OCI-LY7 (cell line): Measurements from ENCODE around the gene CIB2. TPM values are rescaled to one million over a fixed set of nuclear protein-coding genes. Genes with fewer than 3 reads are reported as not detected.

Source experiments
- BruUV-seq: library from RNA; stranded (reverse); fragments of 400-500 nt; replicated peaks from 2 replicates; lab custom pipeline; 2021; lab: Mats Ljungman, UMichigan
- CTCF ChIA-PET: fragments of 300-600 bp; sonication (Branson Sonifier 250); formaldehyde crosslinking; loops from one replicate; lab custom pipeline; 2022; ENCODE audit warnings: antibody characterized with exemption; ENCODE audit not compliant: unreplicated experiment; lab: Charles Lee
- POLR2A ChIA-PET: fragments of 300-600 bp; sonication (Branson Sonifier 250); formaldehyde crosslinking; loops from one replicate; lab custom pipeline; 2022; ENCODE audit warnings: antibody characterized with exemption; lab: Charles Lee
- DNase-seq: peaks from one replicate; pipeline ENCODE4 v3.0.0-alpha.2; 2015; ENCODE audit warnings: low spot score
- H2AFZ ChIP-seq: fragments of 200-600 bp; sonication (generic), shearing (Covaris generic); 2 replicates; pipeline ENCODE4 v1.6.1; 2014; ENCODE audit warnings: mild to moderate bottlenecking, antibody characterized with exemption, low read length, moderate library complexity
- H3K27ac ChIP-seq: fragments of 200-600 bp; sonication (generic); 2 replicates; pipeline ENCODE4 v1.5.1; 2014; ENCODE audit warnings: mixed run types, low read depth, mild to moderate bottlenecking, moderate library complexity, low read length, inconsistent platforms; ENCODE audit not compliant: poor library complexity, severe bottlenecking
- H3K36me3 ChIP-seq: fragments of 200-600 bp; sonication (generic); 2 replicates; pipeline ENCODE4 v1.6.1; 2014; ENCODE audit warnings: mild to moderate bottlenecking, antibody characterized with exemption, low read length, moderate library complexity, mixed read lengths; ENCODE audit not compliant: insufficient read depth
- H3K4me1 ChIP-seq: fragments of 200-600 bp; sonication (generic); 2 replicates; pipeline ENCODE4 v1.5.1; 2014; ENCODE audit warnings: mild to moderate bottlenecking, low read length; ENCODE audit not compliant: insufficient read depth, poor library complexity, severe bottlenecking
- H3K4me2 ChIP-seq: fragments of 200-600 bp; sonication (generic); 2 replicates; pipeline ENCODE4 v1.6.1; 2014; ENCODE audit warnings: mild to moderate bottlenecking, low read length
- H3K4me3 ChIP-seq: fragments of 200-600 bp; sonication (generic); 2 replicates; pipeline ENCODE4 v1.5.1; 2014; ENCODE audit warnings: mild to moderate bottlenecking, low read depth, low read length; ENCODE audit not compliant: poor library complexity, severe bottlenecking
- H3K79me2 ChIP-seq: fragments of 200-600 bp; sonication (generic); 2 replicates; pipeline ENCODE4 v1.6.1; 2016; ENCODE audit warnings: low read depth, mild to moderate bottlenecking, low read length, moderate library complexity, mixed read lengths; ENCODE audit not compliant: insufficient read depth
- H3K9me2 ChIP-seq: fragments of 200-600 bp; sonication (generic); 2 replicates; pipeline ENCODE4 v1.6.1; 2016; ENCODE audit warnings: mild to moderate bottlenecking, low read length, mixed read lengths; ENCODE audit not compliant: insufficient read depth
- H3K9me3 ChIP-seq: fragments of 200-600 bp; sonication (generic); 2 replicates; pipeline ENCODE4 v1.6.1; 2014; ENCODE audit warnings: mild to moderate bottlenecking, mixed run types, low read length, mixed read lengths
- H4K20me1 ChIP-seq: fragments of 200-600 bp; sonication (generic); 2 replicates; pipeline ENCODE4 v1.6.1; 2014; ENCODE audit warnings: mild to moderate bottlenecking, antibody characterized with exemption, low read length, moderate library complexity, mixed read lengths; ENCODE audit not compliant: insufficient read depth
- EZH2phosphoT487 ChIP-seq: fragments of 200-600 bp; sonication (generic); IDR thresholded peaks from 2 replicates; pipeline ENCODE4 v1.6.1; 2018; ENCODE audit warnings: low read depth, borderline replicate concordance, mild to moderate bottlenecking, mixed run types, antibody characterized with exemption, low read length, moderate library complexity, mixed read lengths
- intact Hi-C: fragments of 100-400 bp; cut with micrococcal nuclease; formaldehyde crosslinking; loops from one replicate; pipeline ENCODE4 v1.10.0; 2022; ENCODE audit not compliant: unreplicated experiment
- total RNA-seq, 2 experiments: library from RNA; depleted of rRNA in 1 of 2; stranded (reverse); fragments of >200 nt in 1 of 2; shearing (Covaris generic) in 1 of 2; gene quantifications; 2 replicates each; pipeline ENCODE4 v1.2.3, GENCODE V29; 2014 to 2022
- TF ChIP-seq, protein P1 (sequence below): fragments of 200-600 bp; sonication (generic); conservative IDR thresholded peaks from 2 replicates; pipeline ENCODE4 v1.5.1; 2014; ENCODE audit warnings: mild to moderate bottlenecking, antibody characterized with exemption, low read length, moderate library complexity, mixed read lengths

Gene CIB2
- total RNA-seq, 2 experiments from 2014 or later = 0.36 to 5.0 TPM

DNA sequence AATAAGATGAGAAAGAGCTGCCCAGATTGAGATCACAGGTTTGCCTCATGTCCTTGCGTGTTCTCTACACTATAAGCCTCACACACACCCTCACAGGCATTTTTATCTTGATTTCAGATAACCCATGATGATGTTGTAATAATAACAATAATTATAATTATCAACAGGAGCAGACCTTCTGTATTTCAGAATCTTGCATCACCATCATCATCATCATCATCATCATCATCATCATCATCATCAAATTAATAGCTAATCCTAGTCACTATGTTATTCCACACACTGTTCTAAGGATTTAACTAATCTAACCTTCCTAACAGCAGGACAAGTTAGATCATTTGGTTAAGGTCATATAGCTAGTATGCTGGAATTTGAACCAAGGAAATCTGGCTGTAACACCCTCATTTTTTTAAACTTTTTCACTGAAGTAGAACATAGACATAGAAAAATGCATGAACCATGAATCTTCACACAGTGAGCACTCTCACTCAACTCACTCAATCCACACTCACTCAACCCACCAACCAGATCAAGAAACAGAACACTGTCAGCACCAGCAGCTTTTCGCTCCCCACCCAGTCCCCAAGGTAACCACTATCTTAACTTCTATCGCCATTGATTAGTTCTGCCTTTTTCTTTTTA lies 40.7 kb downstream of the CIB2 start:
- no peak overlapping the region for H3K27ac ChIP-seq
- H3K79me2 ChIP-seq = no peaks in the 10 kb centered on the region
- H4K20me1 ChIP-seq = no peaks in the 10 kb centered on the region
- H3K9me3 ChIP-seq = no peaks in the 10 kb centered on the region
- H3K36me3 ChIP-seq = no peaks in the 10 kb centered on the region
- ChIA-PET POLR2A (no interaction called here), CTCF (no interaction called here)
- H3K9me2 ChIP-seq = no peaks in the 10 kb centered on the region
- intact Hi-C loops = no loop called here
- peaks cover 15% of the 10 kb centered on the region for H3K4me1 ChIP-seq
- DNase-seq = no peak
- H3K4me3 ChIP-seq = no peak overlapping the region
- BruUV-seq = no TSS peak
- no peak overlapping the region for H2AFZ ChIP-seq
- H3K4me2 ChIP-seq = no peak overlapping the region
- no peak for TF ChIP-seq EZH2phosphoT487
- TF ChIP-seq, protein P1, sequence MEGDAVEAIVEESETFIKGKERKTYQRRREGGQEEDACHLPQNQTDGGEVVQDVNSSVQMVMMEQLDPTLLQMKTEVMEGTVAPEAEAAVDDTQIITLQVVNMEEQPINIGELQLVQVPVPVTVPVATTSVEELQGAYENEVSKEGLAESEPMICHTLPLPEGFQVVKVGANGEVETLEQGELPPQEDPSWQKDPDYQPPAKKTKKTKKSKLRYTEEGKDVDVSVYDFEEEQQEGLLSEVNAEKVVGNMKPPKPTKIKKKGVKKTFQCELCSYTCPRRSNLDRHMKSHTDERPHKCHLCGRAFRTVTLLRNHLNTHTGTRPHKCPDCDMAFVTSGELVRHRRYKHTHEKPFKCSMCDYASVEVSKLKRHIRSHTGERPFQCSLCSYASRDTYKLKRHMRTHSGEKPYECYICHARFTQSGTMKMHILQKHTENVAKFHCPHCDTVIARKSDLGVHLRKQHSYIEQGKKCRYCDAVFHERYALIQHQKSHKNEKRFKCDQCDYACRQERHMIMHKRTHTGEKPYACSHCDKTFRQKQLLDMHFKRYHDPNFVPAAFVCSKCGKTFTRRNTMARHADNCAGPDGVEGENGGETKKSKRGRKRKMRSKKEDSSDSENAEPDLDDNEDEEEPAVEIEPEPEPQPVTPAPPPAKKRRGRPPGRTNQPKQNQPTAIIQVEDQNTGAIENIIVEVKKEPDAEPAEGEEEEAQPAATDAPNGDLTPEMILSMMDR = no peak

DNA sequence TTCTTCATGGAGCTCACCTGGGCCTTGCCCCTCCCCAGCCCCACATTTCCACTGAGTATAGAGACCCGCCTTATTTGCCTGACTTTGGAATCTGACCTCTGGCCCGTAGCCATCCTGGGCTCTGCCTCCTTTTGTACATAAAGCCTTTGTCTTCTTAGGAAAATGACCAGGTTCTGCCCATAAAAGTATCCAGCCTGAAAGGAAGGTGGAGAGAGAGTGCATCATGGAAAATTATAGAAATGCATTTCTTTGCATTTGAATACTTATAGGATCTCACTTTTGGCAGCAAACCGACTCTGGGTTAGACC lies 42.5 kb downstream of the CIB2 start:
- Histone ChIP-seq H3K79me2 (no peaks in the 10 kb centered on the region), H3K9me3 (no peaks in the 10 kb centered on the region), H4K20me1 (no peaks in the 10 kb centered on the region), H3K4me1 (peaks cover 22% of the 10 kb centered on the region), H3K36me3 (no peaks in the 10 kb centered on the region), H3K4me3 (no peak overlapping the region), H3K27ac (no peak overlapping the region), H2AFZ (no peak overlapping the region), H3K4me2 (no peak overlapping the region), H3K9me2 (no peaks in the 10 kb centered on the region)
- ChIA-PET CTCF (no interaction called here), POLR2A (no interaction called here)
- no peak for TF ChIP-seq EZH2phosphoT487
- TF ChIP-seq, protein P1 = no peak
- DNase-seq = no peak
- BruUV-seq = no TSS peak
- intact Hi-C loops = no loop called here

DNA sequence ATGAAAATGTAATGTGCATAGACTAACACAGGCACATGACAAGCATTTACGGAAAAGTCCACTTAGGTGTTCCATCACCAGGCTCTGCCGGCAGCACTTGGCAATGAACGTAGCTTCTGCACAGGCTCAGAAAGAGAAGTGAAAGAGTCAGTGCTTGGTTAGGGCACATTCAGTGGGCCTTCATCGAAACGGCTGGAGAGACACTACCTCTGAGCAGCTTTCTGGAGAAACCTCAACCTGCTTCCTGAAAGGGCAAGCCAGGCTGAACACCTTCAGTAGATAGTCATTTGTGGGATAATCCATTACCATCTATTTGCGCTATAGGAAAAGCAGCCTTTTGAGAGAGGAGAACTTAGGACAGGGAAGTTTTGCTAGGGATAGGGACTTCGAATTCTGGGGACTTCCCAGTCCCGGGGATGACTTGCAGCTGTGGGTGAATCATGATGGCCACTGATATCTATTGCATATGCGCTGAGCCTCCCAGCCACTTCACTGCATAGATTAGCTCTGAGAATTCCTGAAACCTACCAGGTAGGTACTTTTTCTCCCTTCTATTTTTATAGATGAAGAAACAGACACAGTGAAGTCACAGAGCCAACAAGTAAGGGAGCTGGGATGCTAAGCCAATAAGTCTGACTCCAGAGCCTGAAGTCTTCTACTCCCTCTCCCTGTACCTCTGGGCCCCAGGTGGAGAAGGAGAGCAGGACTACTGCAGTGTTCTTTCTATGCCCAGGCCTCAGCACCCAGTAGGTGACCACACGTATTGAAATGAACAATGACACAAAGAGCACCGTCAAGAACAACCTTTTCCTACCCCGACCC lies 43.1 kb downstream of the CIB2 start:
- DNase-seq = peak; percentile 64
- peak overlapping the region; percentile 13; the same call in 1 of the 2 replicates for H3K4me2 ChIP-seq
- H3K36me3 ChIP-seq = no peaks in the 10 kb centered on the region
- no TSS peak for BruUV-seq
- intact Hi-C loops = no loop called here
- no peaks in the 10 kb centered on the region for H3K9me3 ChIP-seq
- H3K9me2 ChIP-seq = no peaks in the 10 kb centered on the region
- peaks cover 22% of the 10 kb centered on the region for H3K4me1 ChIP-seq
- H3K27ac ChIP-seq = no peak overlapping the region
- ChIA-PET POLR2A (interaction anchor here (0.6 to 1.1 kb wide), 3 partner anchors 9 to 247 kb away, joined by 3 to 4 read pairs (median 3); no protein-coding TSS in a partner anchor), CTCF (no interaction called here)
- H3K79me2 ChIP-seq = no peaks in the 10 kb centered on the region
- TF ChIP-seq, protein P1 = no peak
- no peak for TF ChIP-seq EZH2phosphoT487
- no peaks in the 10 kb centered on the region for H4K20me1 ChIP-seq
- no peak overlapping the region for H3K4me3 ChIP-seq
- H2AFZ ChIP-seq = peak overlapping the region; percentile 32; the same call in 1 of the 2 replicates
